Measurements from ENCODE around the gene CLEC14A.

Gene CLEC14A

GRCh38 chr14:38243696-38244240, 12.1 kb downstream of the CLEC14A start:
- TF ChIP-seq FOXP2 (optimal IDR thresholded peaks at IDR 0.05; ENCODE audit: borderline replicate concordance, extremely low read depth, extremely low read length, insufficient read depth): no peak

- TF ChIP-seq FOXP2 (optimal IDR thresholded peaks at IDR 0.05; ENCODE audit: borderline replicate concordance, extremely low read depth, extremely low read length, insufficient read depth) (no peak), POLR2AphosphoS5 (IDR thresholded peaks at IDR 0.05; ENCODE audit: low read depth, low read length) (no peak), REST (IDR thresholded peaks at IDR 0.05; ENCODE audit: insufficient read depth in 1 of 2, low read depth in 2 of 2, low read length in 2 of 2) (no peak), TAF1 (IDR thresholded peaks at IDR 0.05; ENCODE audit: borderline replicate concordance, insufficient read depth, low read length) (no peak), SIN3A (IDR thresholded peaks at IDR 0.05; ENCODE audit: borderline replicate concordance, insufficient read depth, low read length) (no peak)
These were observed 17.0 kb downstream of the CLEC14A start for GRCh38 chr14:38238878-38239277.

GRCh38 chr14:38238332-38238731, 17.6 kb downstream of the CLEC14A start:
- TF ChIP-seq SIN3A (IDR thresholded peaks at IDR 0.05; ENCODE audit: borderline replicate concordance, insufficient read depth, low read length) (no peak), REST (IDR thresholded peaks at IDR 0.05; ENCODE audit: insufficient read depth in 1 of 2, low read depth in 2 of 2, low read length in 2 of 2) (no peak), POLR2AphosphoS5 (IDR thresholded peaks at IDR 0.05; ENCODE audit: low read depth, low read length) (no peak), TAF1 (IDR thresholded peaks at IDR 0.05; ENCODE audit: borderline replicate concordance, insufficient read depth, low read length) (no peak), FOXP2 (optimal IDR thresholded peaks at IDR 0.05; ENCODE audit: borderline replicate concordance, extremely low read depth, extremely low read length, insufficient read depth) (no peak)

- TF ChIP-seq REST (IDR thresholded peaks at IDR 0.05; ENCODE audit: insufficient read depth in 1 of 2, low read depth in 2 of 2, low read length in 2 of 2) (no peak), POLR2AphosphoS5 (IDR thresholded peaks at IDR 0.05; ENCODE audit: low read depth, low read length) (no peak), TAF1 (IDR thresholded peaks at IDR 0.05; ENCODE audit: borderline replicate concordance, insufficient read depth, low read length) (no peak), SIN3A (IDR thresholded peaks at IDR 0.05; ENCODE audit: borderline replicate concordance, insufficient read depth, low read length) (no peak)
These were observed 22.7 kb downstream of the CLEC14A start for GRCh38 chr14:38233218-38233617.

GRCh38 chr14:38226366-38226765, 29.5 kb downstream of the CLEC14A start:
- TF ChIP-seq REST (IDR thresholded peaks at IDR 0.05; ENCODE audit: insufficient read depth in 1 of 2, low read depth in 2 of 2, low read length in 2 of 2) (no peak), POLR2AphosphoS5 (IDR thresholded peaks at IDR 0.05; ENCODE audit: low read depth, low read length) (no peak), FOXP2 (optimal IDR thresholded peaks at IDR 0.05; ENCODE audit: borderline replicate concordance, extremely low read depth, extremely low read length, insufficient read depth) (no peak), SIN3A (IDR thresholded peaks at IDR 0.05; ENCODE audit: borderline replicate concordance, insufficient read depth, low read length) (no peak), TAF1 (IDR thresholded peaks at IDR 0.05; ENCODE audit: borderline replicate concordance, insufficient read depth, low read length) (no peak)
